D341Med (cell line): ENCODE data around the gene CCDC81.
"Not testable (repeated sequence)": the region's sequence is repeated elsewhere in the genome, so short reads cannot be mapped to it uniquely, and the experiment has no call there.

Experiments
- DNase-seq: peaks from one replicate; pipeline ENCODE4 v3.0.0; 2012; ENCODE audit warnings: low spot score

CCDC81 gene

GRCh38 chr11:86388198-86388597, 13.5 kb downstream of the CCDC81 start:
- no peak for DNase-seq

GRCh38 chr11:86390487-86390886, 15.8 kb downstream of the CCDC81 start:
- no peak for DNase-seq

- DNase-seq = no peak
These were observed 20.4 kb downstream of the CCDC81 start for GRCh38 chr11:86395061-86395551.

- DNase-seq = no peak
These were observed 21.7 kb downstream of the CCDC81 start for GRCh38 chr11:86396396-86396795.

GRCh38 chr11:86397351-86397750, 22.7 kb downstream of the CCDC81 start:
- no peak for DNase-seq

GRCh38 chr11:86398106-86398505, 23.4 kb downstream of the CCDC81 start:
- no peak for DNase-seq

- DNase-seq = no peak
These were observed 28.8 kb downstream of the CCDC81 start for GRCh38 chr11:86403458-86403857.

- no peak for DNase-seq
These were observed 34.2 kb downstream of the CCDC81 start for GRCh38 chr11:86408845-86409244.

GRCh38 chr11:86414032-86414431, 39.3 kb downstream of the CCDC81 start:
- no peak for DNase-seq

GRCh38 chr11:86415026-86415425, 40.3 kb downstream of the CCDC81 start:
- no peak for DNase-seq

- DNase-seq = no peak
These were observed 41.8 kb downstream of the CCDC81 start for GRCh38 chr11:86416494-86416893.

- DNase-seq = not testable (repeated sequence)
These were observed 42.3 kb downstream of the CCDC81 start for GRCh38 chr11:86416951-86417350.

GRCh38 chr11:86418106-86418505, 43.4 kb downstream of the CCDC81 start:
- no peak for DNase-seq

- no peak for DNase-seq
These were observed 43.8 kb downstream of the CCDC81 start for GRCh38 chr11:86418513-86418912.

- DNase-seq = no peak
These were observed 44.2 kb downstream of the CCDC81 start for GRCh38 chr11:86418917-86419316.

- no peak for DNase-seq
These were observed 47.3 kb downstream of the CCDC81 start for GRCh38 chr11:86421946-86422345.

- DNase-seq = no peak
These were observed 47.7 kb downstream of the CCDC81 start for GRCh38 chr11:86422371-86422770.

- not testable (repeated sequence) for DNase-seq
These were observed 48.8 kb downstream of the CCDC81 start for GRCh38 chr11:86423488-86423887.

GRCh38 chr11:86427441-86427840, 52.8 kb downstream of the CCDC81 start:
- DNase-seq = no peak

GRCh38 chr11:86431258-86431657, 56.6 kb downstream of the CCDC81 start:
- DNase-seq = no peak

- DNase-seq = not testable (repeated sequence)
These were observed 58.8 kb downstream of the CCDC81 start for GRCh38 chr11:86433361-86434095.

- no peak for DNase-seq
These were observed 61.0 kb downstream of the CCDC81 start for GRCh38 chr11:86435711-86436110.

GRCh38 chr11:86438685-86439084, 64.0 kb downstream of the CCDC81 start:
- DNase-seq = no peak

- DNase-seq = no peak
These were observed 65.6 kb downstream of the CCDC81 start for GRCh38 chr11:86440305-86440716.
